Activated CD4-positive, alpha-beta memory T cell treated with anti-CD3 and anti-CD28 coated beads, Interleukin-2, amount 10 ng/mL, durations not matched to agents 7 days and 5 days (primary cell): Measurements from ENCODE around the gene TRAF7. TPM values are rescaled to one million over a fixed set of nuclear protein-coding genes. Genes with fewer than 3 reads are reported as not detected.
"Not testable (repeated sequence)": the region's sequence is repeated elsewhere in the genome, so short reads cannot be mapped to it uniquely, and the experiment has no call there.

Experiments
- CTCF ChIA-PET: fragments of 350-600 bp; sonication (Branson Sonifier 250); formaldehyde crosslinking; loops from one replicate; lab custom pipeline; 2021; ENCODE audit warnings: antibody characterized with exemption, inconsistent platforms; lab: Charles Lee
- POLR2A ChIA-PET: fragments of 350-600 bp; sonication (Branson Sonifier 250); formaldehyde crosslinking; loops from one replicate; lab custom pipeline; 2021; ENCODE audit warnings: antibody characterized with exemption; lab: Charles Lee
- DNase-seq: peaks from one replicate; pipeline ENCODE4 v3.0.0-alpha.2; 2020
- H3K27ac Mint-ChIP-seq: one replicate; pipeline ENCODE4 v1.8.0; 2021; ENCODE audit warnings: mild to moderate bottlenecking, mixed read lengths
- H3K27me3 Mint-ChIP-seq: one replicate; pipeline ENCODE4 v1.8.0; 2021; ENCODE audit warnings: mixed read lengths
- H3K36me3 Mint-ChIP-seq: one replicate; pipeline ENCODE4 v1.8.0; 2021; ENCODE audit warnings: low read depth, mixed read lengths
- H3K4me1 Mint-ChIP-seq: one replicate; pipeline ENCODE4 v1.8.0; 2021; ENCODE audit warnings: mixed read lengths
- H3K4me3 Mint-ChIP-seq: one replicate; pipeline ENCODE4 v1.8.0; 2021; ENCODE audit warnings: mild to moderate bottlenecking, mixed read lengths
- H3K9me3 Mint-ChIP-seq: one replicate; pipeline ENCODE4 v1.8.0; 2021; ENCODE audit warnings: mixed read lengths
- total RNA-seq, 2 experiments: library from RNA; stranded (reverse); gene quantifications; one replicate each; pipeline ENCODE4 v1.2.3, GENCODE V29; 2021

Gene TRAF7
- total RNA-seq, 2 experiments from 2014 or later: 57.3 to 60.3 TPM

DNA sequence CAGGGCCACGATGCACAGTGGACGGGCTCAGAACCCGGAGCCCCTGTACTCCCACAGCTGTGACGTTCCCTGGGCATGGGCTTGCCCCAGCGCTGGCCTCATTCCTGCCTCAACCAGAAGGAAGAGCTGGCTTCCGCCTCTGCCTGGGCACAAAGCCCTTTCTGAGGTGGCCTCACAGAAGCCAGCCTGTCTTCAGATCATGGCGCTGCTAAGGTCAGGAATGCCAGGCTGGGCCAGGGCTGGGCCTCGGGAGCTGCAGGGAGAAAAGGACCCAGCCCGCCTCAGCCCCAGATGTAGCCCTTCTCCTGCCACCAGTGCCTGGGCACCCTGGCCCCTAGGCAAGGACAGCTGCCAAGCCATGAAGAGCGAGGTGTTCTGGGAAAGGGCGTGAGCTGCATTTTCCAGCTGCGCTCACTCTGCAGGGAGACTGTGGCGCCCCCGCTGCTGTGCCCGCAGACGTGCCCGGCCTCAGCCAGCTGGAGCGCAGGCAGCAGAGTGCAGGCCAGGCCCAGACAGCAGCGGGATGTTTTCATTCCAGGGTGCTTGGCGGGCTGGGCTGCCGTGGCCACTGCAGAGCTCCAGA lies 29.3 kb upstream of the TRAF7 start:
- DNase-seq, CTCF ChIA-PET, H3K36me3 Mint-ChIP-seq, H3K9me3 Mint-ChIP-seq, H3K4me1 Mint-ChIP-seq, H3K27ac Mint-ChIP-seq, H3K4me3 Mint-ChIP-seq, H3K27me3 Mint-ChIP-seq, POLR2A ChIA-PET: not testable (repeated sequence)

DNA sequence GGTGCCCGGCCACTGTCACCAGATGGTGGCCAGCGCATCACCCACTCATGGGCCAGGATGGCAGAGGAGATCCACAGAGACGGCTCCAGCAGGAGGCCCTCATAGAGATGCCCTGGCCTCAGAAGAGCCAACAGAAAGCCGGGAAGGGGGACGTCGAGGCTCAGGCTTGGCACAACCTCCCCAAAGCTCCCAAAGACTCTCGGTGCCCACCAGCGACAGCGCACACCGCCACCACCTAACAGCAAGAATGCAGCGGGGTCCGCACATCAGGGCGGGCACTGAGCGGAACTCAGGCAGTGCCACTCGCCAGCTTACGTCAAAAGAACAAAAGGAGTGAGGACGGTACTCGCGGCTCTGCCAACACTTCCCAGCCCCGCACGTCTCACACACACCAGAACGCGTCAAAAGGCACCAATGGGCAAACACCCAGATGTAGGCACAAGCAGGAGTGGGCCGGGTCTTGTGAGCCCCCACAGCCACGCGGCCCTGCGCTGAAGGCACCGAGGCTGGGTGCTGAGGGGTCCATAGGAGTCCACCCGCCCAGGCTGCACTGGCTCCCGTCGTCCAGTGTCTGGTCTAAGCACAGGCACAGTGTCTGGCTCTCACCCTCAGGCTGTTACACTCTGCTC lies 28.5 kb upstream of the TRAF7 start:
- H3K27me3 Mint-ChIP-seq, H3K4me1 Mint-ChIP-seq, CTCF ChIA-PET, H3K9me3 Mint-ChIP-seq, H3K4me3 Mint-ChIP-seq, H3K36me3 Mint-ChIP-seq, POLR2A ChIA-PET, DNase-seq, H3K27ac Mint-ChIP-seq: not testable (repeated sequence)

DNA sequence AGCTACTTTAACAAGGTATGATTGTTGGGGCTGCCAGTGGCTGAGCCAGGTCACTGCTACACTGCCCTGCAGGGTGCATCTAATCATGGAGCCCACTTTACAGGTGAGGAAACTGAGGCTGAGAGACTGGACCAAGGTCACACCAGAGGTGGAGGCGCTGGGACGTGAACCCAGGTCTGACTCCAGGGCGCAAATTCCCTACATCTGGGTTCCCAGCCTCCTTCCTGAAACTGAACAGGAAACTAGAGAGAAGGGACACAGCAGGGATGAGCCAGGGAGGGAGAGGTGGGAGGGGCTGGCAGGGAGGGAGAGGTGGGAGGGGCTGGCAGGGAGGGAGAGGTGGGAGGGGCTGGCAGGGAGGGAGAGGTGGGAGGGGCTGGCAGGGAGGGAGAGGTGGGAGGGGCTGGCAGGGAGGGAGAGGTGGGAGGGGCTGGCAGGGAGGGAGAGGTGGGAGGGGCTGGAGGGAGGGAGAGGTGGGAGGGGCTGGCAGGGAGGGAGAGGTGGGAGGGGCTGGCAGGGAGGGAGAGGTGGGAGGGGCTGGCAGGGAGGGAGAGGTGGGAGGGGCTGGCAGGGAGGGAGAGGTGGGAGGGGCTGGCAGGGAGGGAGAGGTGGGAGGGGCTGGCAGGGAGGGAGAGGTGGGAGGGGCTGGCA lies 27.8 kb upstream of the TRAF7 start:
- H3K27ac Mint-ChIP-seq, H3K36me3 Mint-ChIP-seq, H3K9me3 Mint-ChIP-seq, CTCF ChIA-PET, H3K27me3 Mint-ChIP-seq, POLR2A ChIA-PET, H3K4me3 Mint-ChIP-seq, DNase-seq, H3K4me1 Mint-ChIP-seq: not testable (repeated sequence)

DNA sequence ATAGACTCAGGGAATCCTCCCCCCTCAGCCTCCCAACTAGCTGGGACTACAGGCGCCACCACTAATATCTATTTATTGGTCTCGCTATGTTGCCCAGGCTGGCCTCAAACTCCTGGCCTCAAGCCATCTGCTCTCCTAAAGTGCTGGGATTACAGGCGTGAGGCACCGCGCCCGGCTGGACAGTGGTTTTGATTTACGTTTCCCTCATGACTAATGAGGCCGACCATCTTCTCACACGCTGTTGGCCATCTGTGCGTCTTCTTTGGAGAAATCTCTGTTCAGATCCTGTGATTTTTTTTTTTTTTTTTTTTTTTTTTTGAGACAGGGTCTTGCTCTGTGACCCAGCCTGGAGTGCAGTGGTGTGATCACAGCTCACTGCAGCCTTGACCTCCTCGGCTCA lies 26.3 kb upstream of the TRAF7 start:
- H3K27ac Mint-ChIP-seq: peak overlapping the region; percentile 59
- H3K27me3 Mint-ChIP-seq, H3K36me3 Mint-ChIP-seq, DNase-seq, H3K4me1 Mint-ChIP-seq, H3K9me3 Mint-ChIP-seq, CTCF ChIA-PET, H3K4me3 Mint-ChIP-seq, POLR2A ChIA-PET: not testable (repeated sequence)

DNA sequence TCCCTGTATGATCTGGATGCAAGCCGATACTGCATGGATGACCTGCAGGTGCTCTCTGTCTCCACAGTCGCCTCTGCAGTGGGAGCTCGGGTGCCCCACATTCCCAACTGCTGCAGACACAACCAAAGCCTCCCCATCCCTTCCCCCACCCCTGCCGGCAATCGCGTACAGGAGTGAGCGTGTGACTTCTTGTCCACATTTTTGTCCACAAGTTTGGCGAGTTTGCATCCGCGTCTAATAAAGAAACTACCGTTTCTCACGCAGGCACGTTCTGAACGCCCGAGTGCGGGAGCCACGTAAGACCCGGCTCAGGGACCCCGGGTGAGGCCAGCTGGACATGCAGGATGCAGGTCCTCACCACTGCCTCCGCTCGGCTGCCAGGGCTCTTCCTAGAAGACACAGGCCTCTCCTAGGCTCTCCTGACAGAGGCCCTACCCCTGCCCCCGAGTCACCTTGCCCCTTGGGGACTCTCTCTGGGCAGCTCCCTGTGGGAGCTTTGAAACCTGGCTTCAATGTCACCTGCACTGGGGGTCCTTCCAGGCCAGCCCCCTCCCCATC lies 25.6 kb upstream of the TRAF7 start:
- H3K4me1 Mint-ChIP-seq, CTCF ChIA-PET, H3K36me3 Mint-ChIP-seq, DNase-seq, H3K27me3 Mint-ChIP-seq, H3K9me3 Mint-ChIP-seq, POLR2A ChIA-PET, H3K4me3 Mint-ChIP-seq, H3K27ac Mint-ChIP-seq: not testable (repeated sequence)

- H3K9me3 Mint-ChIP-seq, POLR2A ChIA-PET, CTCF ChIA-PET, H3K4me1 Mint-ChIP-seq, DNase-seq, H3K36me3 Mint-ChIP-seq, H3K4me3 Mint-ChIP-seq, H3K27ac Mint-ChIP-seq, H3K27me3 Mint-ChIP-seq: not testable (repeated sequence)
Measured at GRCh38 chr16:2133797-2134196, 21.8 kb upstream of the TRAF7 start.

DNA sequence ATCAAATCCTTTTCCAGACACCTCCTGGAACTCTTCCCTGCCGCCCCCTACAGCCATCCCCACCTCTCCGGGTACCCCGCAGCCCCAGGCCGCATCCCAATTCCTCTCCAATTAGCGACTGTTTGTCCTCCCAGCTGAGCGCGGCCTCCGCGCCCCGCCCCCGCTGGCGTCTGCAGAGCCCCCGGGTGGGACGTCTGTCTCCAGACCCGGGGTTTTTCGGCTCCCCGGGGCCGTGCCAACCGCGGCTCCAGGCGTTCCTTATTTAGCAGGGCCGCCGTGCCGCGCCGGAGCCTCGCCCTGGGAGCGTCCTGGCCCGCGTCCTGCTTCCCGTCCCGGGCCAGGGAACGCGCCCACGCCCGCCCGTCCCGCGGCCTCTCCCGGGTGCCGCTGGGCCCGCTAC lies 20.5 kb upstream of the TRAF7 start:
- H3K27me3 Mint-ChIP-seq, H3K36me3 Mint-ChIP-seq, CTCF ChIA-PET, H3K9me3 Mint-ChIP-seq, H3K27ac Mint-ChIP-seq, DNase-seq, POLR2A ChIA-PET, H3K4me1 Mint-ChIP-seq: not testable (repeated sequence)
- peak overlapping the region; percentile 62 for H3K4me3 Mint-ChIP-seq

GRCh38 chr16:2135770-2136490 lies 19.7 kb upstream of the TRAF7 start, which contains the start of gene PKD1:
TSS of gene PKD1 (minus strand) at chr16:2135898. CDS start at chr16:2135689, 209 bp downstream.
- H3K27ac Mint-ChIP-seq: peak within 1 kb of the TSS; percentile 89
- peak; percentile 99 for DNase-seq
- ChIA-PET POLR2A (interaction anchor here (1.1 to 1.7 kb wide), 2 partner anchors 19 to 171 kb away, joined by 4 to 6 read pairs; partner anchors contain the start of genes RPS2 and TRAF7), CTCF (interaction anchor here (1.0 kb wide), 2 partner anchors 19 to 120 kb away, joined by 3 read pairs; no protein-coding TSS in a partner anchor)
- not testable (repeated sequence) for H3K27me3 Mint-ChIP-seq, H3K9me3 Mint-ChIP-seq, H3K36me3 Mint-ChIP-seq
- H3K4me3 Mint-ChIP-seq: peak within 1 kb of the TSS; percentile 91
- H3K4me1 Mint-ChIP-seq: peaks cover 14% of the 10 kb centered on the region

- Mint-ChIP-seq H3K4me3 (no peak overlapping the region), H3K27me3 (no peaks in the 10 kb centered on the region), H3K36me3 (no peaks in the 10 kb centered on the region), H3K9me3 (no peaks in the 10 kb centered on the region), H3K27ac (no peak overlapping the region), H3K4me1 (peaks cover 5% of the 10 kb centered on the region)
- POLR2A ChIA-PET: interaction anchor here (2.2 kb wide), 1 partner anchor 12 kb away, joined by 12 read pairs; the partner anchor contains the start of gene TRAF7
- no peak for DNase-seq
- CTCF ChIA-PET: interaction anchor here (2.0 kb wide), 1 partner anchor 139 kb away, joined by 9 read pairs; no protein-coding TSS in a partner anchor
Measured at GRCh38 chr16:2142942-2143877, 12.4 kb upstream of the TRAF7 start.

GRCh38 chr16:2143878-2144485 lies 11.6 kb upstream of the TRAF7 start:
- Mint-ChIP-seq H3K4me1 (peaks cover 5% of the 10 kb centered on the region), H3K36me3 (no peaks in the 10 kb centered on the region), H3K27ac (no peak overlapping the region), H3K4me3 (no peak overlapping the region), H3K27me3 (no peaks in the 10 kb centered on the region), H3K9me3 (no peaks in the 10 kb centered on the region)
- POLR2A ChIA-PET: interaction anchor here (2.2 kb wide), 1 partner anchor 11 kb away, joined by 12 read pairs; the partner anchor contains the start of gene TRAF7
- DNase-seq: no peak
- CTCF ChIA-PET: interaction anchor here (2.0 kb wide), 1 partner anchor 140 kb away, joined by 9 read pairs; no protein-coding TSS in a partner anchor

DNA sequence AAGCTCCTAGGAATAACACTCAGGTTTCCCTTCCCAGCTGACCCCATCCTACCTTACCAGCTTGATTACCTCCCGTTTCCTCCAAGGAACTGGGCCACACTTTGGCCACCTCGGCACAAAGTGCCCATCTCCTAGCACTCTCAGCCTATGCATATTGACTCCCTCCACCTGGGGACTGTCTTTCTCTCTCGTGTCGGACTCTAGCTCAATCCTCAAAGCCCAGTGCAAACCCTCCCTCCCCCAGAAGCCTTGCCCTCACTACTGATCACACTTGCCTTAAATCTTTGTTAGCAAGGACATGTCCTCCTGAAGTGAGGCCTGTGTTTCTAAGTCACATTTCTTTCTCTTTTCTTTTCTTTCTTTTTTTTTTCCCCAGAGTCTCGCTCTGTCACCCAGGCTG lies 9.7 kb upstream of the TRAF7 start:
- no peak for DNase-seq
- Mint-ChIP-seq H3K27me3 (no peaks in the 10 kb centered on the region), H3K4me1 (peaks cover 11% of the 10 kb centered on the region), H3K27ac (no peak overlapping the region), H3K36me3 (no peaks in the 10 kb centered on the region), H3K4me3 (no peak overlapping the region), H3K9me3 (no peaks in the 10 kb centered on the region)
- POLR2A ChIA-PET: interaction anchor here (1.0 to 2.7 kb wide), 2 partner anchors 9 to 385 kb away, joined by 3 to 22 read pairs; partner anchors contain the start of genes CEMP1 and TRAF7
- CTCF ChIA-PET: interaction anchor here (0.7 to 2.4 kb wide), 2 partner anchors 10 to 142 kb away, joined by 3 to 8 read pairs; partner anchors contain the start of gene TRAF7
